GM12892 (cell line): ENCODE results near the gene HDC.

Experiments
- DNase-seq: peaks from one replicate; pipeline ENCODE4 v3.0.0; 2011; ENCODE audit not compliant: insufficient read length
- FAIRE-seq: peaks from 2 replicates; lab custom pipeline; 2011; peaks lifted over from hg19 to GRCh38; lab: Jason Lieb, UNC
- POLR2A ChIP-seq: IDR thresholded peaks from 2 replicates; pipeline ENCODE4 v1.6.1; 2011; ENCODE audit warnings: low read depth, low read length, control low read depth
- POLR2AphosphoS5 ChIP-seq: IDR thresholded peaks from 2 replicates; pipeline ENCODE4 v1.6.1; 2011; ENCODE audit warnings: low read depth, low read length, control low read depth
- TAF1 ChIP-seq: IDR thresholded peaks from 2 replicates; pipeline ENCODE4 v1.6.1; 2011; ENCODE audit warnings: low read depth, mild to moderate bottlenecking, control low read depth, low read length, borderline replicate concordance

HDC gene

DNA sequence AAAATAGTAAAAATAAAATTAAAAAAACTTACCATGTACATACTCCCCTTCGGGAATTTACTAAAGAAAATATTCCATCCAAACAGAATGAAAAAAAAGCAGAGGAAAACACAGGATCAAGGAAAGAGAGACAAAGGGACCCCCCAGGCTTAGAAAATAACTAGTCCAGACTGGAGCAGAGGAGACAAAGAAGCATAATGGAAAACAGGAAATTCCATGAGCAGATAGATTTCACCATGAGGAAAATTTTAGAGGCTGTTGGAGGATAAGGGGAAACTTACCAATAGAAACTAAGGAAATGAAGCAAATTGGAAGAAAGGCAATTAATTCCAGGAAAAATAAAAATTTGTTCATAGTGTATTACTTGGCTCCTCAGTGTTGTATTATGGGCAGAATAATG lies 46.8 kb downstream of the HDC start:
- DNase-seq: no peak
- no peak for TF ChIP-seq POLR2AphosphoS5
- no peak for TF ChIP-seq POLR2A
- TF ChIP-seq TAF1: no peak
- FAIRE-seq: no peak

DNA sequence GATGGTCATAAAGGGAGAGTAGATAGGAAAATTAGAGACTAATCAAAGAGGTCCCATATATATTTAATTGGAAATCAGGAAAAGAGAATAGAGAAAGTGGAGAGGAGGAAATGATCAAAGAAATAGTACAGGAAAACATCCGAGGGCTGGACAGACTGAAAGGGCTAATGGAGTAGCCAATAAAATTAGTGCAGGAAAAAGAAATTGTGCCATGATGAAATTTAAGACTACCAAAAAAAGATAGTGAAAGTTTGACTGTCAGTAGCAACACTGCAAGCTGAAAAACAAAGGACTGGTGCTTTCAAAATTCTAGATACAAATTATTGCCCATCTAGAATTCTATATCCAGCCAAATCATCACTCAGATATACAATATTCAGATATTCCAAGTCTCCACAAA lies 47.2 kb downstream of the HDC start:
- FAIRE-seq (no peak), DNase-seq (no peak)
- no peak for TF ChIP-seq POLR2AphosphoS5
- TF ChIP-seq POLR2A: no peak
- TF ChIP-seq TAF1: no peak

DNA sequence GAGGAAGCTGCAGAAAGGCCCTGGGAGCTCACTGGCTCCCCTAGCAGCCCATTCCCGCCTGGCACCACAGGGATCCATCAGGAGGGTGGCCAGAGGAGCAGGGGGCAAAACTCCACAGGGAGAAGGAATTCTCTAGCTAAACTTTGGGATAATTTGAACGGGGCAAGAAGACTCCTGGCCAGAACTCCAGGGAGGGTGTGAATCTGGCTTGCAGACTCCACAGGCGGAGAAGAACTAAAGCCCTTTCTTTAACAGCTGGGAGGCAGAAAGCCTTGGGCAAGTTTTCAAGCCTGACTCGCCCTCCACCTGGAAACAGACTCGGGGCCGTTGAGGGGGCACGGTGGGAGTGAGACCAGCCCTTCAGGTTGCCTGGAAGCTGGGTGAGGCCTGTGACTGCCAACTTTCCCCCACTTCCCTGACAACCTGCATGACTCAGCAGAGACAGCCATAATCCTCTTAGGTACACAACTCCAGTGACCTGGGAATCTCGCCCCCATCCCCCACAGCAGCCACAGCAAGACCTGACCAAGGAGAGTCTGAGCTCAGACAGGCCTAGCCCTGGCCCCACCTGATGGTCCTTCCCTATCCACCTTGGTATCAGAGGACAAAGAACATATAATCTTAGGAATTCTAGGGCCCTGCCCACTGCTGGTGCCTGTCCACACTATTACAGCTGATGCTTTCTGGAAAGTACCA lies 54.9 kb downstream of the HDC start:
- TF ChIP-seq POLR2AphosphoS5 (no peak), TAF1 (no peak), POLR2A (no peak)
- DNase-seq (no peak), FAIRE-seq (no peak)

DNA sequence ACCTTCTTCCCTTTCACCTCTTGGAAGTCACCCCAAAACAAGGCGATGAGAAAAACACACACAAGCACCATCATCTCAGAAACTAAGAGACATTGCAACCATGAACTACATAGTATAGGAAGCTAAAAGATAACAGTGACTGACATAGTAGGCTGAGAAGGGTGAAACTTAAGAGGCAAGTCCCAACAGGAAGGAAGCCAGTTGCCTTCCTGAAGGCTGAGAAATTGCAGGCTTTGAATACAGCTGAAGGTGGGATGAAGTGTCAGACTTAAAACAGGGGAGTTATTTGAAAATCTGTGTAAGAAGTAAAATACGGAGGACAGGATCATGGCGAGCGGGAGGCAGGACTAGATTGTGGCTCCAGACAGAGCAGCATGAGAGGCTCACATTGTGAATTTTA lies 55.7 kb downstream of the HDC start:
- TF ChIP-seq POLR2A (no peak), TAF1 (no peak), POLR2AphosphoS5 (no peak)
- FAIRE-seq: no peak
- DNase-seq: no peak

DNA sequence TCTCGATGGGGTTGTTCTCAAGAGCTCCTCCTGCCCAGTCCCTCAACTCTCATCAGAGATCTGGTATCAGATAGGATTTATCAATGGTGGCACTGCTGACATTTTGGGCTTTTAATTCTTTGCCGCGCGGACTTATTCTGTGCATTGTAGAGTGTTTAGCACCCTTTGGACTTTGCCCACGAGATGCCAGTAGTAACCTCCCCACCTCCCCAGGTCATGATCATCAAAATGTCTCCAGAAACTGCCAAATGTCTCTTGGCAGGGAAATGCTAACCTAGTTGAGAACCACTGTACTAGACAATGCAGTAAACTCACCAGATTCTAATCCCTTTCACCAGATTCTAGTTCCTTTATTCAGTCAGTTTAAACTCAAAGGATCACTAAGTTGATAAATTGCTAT lies 59.5 kb downstream of the HDC start:
- no peak for FAIRE-seq
- DNase-seq: no peak
- no peak for TF ChIP-seq TAF1
- TF ChIP-seq POLR2A: no peak
- TF ChIP-seq POLR2AphosphoS5: no peak

DNA sequence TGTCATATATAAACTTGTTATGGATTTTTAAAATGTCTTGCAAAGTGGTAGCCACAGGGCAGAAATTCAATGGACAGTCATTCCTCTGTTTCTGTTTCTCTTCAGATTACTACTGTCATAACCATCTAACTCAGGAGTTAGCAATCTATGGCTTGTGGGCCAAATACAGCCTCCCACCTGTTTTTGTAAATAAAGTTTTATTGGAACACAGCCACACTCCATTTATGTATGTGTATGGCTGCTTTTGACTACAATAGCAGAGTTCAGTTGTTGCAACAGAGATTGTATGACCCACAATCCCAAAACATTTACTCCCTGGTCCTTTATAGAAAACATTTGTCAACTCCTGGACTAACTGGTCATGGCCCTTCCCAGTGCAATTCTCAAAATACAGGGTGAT lies 63.5 kb downstream of the HDC start:
- no peak for DNase-seq
- FAIRE-seq: no peak
- TF ChIP-seq POLR2AphosphoS5 (no peak), TAF1 (no peak), POLR2A (no peak)

DNA sequence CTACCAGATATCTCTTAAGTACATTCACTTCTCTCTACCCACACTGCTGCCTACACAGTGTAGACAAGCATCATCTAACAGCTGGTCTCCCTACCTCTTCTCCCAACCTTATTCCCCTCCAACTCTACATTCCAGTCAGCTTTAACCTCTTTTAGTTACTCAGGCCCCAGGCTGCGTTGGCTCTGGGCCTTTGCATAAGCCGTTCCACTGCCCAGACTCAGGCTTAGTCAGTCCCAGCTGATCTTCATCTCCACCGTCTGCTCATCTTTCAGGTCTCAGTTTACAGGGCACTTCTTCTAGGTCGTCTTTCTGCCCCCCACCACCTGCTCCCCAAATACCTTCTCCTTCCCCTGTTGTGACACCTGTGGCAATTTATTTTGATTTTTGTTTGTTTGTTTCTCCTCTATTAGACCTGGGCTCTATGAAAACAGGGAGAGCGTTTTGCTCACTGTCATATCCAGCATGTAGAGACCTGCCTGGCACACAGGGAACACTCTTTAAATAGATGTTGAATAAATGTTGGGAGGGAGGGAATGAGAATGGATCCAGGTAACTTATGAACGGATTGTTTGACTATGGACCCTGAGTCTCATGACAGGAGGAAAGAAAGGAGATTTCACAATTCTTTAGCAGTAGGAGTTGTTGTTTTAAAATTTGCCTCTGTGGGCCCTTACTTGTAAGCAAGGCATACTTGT lies 72.5 kb downstream of the HDC start:
- DNase-seq (no peak), FAIRE-seq (no peak)
- TF ChIP-seq POLR2A (no peak), TAF1 (no peak), POLR2AphosphoS5 (no peak)

DNA sequence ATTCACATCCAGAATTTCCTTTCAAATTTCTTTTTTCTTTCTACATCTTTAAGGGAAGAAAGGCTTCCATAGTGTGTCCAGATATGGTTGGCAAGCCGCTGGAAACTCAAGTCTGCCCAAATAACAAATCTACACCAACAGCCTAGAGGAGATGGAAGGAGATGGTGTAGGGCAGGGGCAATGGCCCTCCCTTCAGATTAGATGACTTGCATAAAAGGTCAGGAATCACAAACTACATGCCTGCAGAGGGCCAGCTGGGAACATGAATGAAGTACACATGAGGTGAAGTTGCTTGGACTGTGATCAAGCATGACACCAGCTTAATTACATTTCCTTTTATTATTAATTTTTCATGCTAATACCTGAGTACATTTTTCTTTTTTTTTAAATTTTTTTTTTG lies 73.4 kb downstream of the HDC start:
- DNase-seq: no peak
- no peak for TF ChIP-seq POLR2A
- TF ChIP-seq POLR2AphosphoS5: no peak
- no peak for TF ChIP-seq TAF1
- FAIRE-seq: no peak
